ENCODE measurements around the gene KRTCAP2. TPM values are rescaled to one million over a fixed set of nuclear protein-coding genes. Genes with fewer than 3 reads are reported as not detected.

The KRTCAP2 gene
- polyA plus RNA-seq, 1 of the 3 experiments (the other 2 are of a cell fraction) = 238 TPM

DNA sequence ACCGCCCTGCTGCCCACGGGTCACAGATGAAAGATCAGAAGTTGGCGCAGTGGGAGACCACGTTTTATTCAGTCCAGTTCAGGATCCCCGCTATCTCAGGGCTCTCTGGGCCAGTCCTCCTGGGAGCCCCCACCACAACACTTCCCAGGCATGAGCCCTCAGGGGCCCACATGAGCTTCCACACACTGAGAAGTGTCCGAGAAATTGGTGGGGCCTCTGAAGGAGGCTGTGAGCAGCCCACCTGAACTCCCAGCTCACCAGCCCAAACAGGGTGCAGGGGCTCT is 12.6 kb upstream of the KRTCAP2 start (continued):
- TF ChIP-seq, protein P1, sequence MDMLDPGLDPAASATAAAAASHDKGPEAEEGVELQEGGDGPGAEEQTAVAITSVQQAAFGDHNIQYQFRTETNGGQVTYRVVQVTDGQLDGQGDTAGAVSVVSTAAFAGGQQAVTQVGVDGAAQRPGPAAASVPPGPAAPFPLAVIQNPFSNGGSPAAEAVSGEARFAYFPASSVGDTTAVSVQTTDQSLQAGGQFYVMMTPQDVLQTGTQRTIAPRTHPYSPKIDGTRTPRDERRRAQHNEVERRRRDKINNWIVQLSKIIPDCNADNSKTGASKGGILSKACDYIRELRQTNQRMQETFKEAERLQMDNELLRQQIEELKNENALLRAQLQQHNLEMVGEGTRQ (IDR thresholded peaks at IDR 0.05; ENCODE audit: borderline replicate concordance, low read depth, low read length) = no peak
- TF ChIP-seq, protein P2, sequence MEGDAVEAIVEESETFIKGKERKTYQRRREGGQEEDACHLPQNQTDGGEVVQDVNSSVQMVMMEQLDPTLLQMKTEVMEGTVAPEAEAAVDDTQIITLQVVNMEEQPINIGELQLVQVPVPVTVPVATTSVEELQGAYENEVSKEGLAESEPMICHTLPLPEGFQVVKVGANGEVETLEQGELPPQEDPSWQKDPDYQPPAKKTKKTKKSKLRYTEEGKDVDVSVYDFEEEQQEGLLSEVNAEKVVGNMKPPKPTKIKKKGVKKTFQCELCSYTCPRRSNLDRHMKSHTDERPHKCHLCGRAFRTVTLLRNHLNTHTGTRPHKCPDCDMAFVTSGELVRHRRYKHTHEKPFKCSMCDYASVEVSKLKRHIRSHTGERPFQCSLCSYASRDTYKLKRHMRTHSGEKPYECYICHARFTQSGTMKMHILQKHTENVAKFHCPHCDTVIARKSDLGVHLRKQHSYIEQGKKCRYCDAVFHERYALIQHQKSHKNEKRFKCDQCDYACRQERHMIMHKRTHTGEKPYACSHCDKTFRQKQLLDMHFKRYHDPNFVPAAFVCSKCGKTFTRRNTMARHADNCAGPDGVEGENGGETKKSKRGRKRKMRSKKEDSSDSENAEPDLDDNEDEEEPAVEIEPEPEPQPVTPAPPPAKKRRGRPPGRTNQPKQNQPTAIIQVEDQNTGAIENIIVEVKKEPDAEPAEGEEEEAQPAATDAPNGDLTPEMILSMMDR (IDR thresholded peaks at IDR 0.05) = no peak
- TF ChIP-seq TAF1 (IDR thresholded peaks at IDR 0.05; ENCODE audit: borderline replicate concordance, low read depth, low read length) (no peak), MXI1 (IDR thresholded peaks at IDR 0.05; ENCODE audit: low read depth, low read length) (no peak), MEF2A (IDR thresholded peaks at IDR 0.05; ENCODE audit: borderline replicate concordance, low read depth) (no peak)

DNA sequence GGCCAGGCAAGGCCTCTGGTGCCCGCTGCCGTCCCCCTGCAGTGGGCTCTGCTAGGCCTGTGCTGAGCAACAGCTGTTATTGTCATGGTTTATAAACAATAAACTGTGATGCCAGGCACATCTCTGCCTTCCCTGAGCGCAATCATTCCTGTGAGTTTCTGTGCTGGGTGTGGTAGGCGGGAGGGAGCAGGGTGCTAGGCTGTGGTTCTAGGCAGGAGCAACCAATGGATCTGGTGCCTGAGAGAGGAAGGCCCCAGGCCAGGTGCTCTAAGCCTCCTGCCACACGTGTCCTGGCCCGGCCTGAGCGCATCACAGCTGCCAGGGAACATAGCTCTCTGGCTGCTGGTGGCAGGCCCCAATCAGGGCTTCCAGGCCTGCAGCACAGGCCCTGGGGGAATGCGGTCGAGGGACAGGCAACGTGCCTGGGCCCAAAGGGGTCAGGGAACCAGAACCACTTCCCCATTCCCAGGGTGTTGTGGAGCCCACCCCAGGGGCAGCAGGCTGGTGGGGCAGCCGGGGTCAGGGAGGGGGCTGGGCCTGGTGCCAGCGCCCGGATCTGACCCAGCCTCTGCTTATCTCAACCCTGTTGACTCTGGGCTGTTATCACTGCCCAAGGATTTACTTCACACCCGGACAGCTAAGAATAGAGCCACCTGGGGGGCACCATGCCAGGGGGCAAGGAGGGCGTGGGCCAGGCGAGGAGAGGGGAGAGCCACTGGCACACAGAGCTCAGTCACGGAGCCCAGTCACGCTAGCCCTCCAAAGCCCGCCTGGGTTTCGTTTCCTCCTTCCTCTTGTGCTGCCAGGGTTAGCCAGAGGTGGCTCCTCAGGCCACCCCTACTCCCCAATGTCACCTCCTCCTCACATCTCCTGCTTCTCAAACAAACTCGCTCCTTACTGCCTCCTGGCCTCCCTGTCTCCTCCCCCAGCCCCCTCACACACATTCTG is 12.0 kb upstream of the KRTCAP2 start:
- CTCF ChIA-PET = interaction anchor here (0.9 to 5.4 kb wide), 12 partner anchors 9 to 100 kb away, joined by 3 to 60 read pairs (median 4); partner anchors contain the start of genes KRTCAP2 and TRIM46
- TF ChIP-seq MXI1 (IDR thresholded peaks at IDR 0.05; ENCODE audit: low read depth, low read length) = peak; percentile 26; the same call in 1 of the 2 replicates
- peak; percentile 11 for TF ChIP-seq CHD2 (IDR thresholded peaks at IDR 0.05; ENCODE audit: low read length, partially characterized antibody)
- no peak for TF ChIP-seq EZH2phosphoT487 (IDR thresholded peaks at IDR 0.05; ENCODE audit: borderline replicate concordance, low read depth)
- TF ChIP-seq FOXJ3 (CRISPR knock-in tag; IDR thresholded peaks at IDR 0.05) = 0 out of 2 replicates have a peak, but pooled peaks have one; percentile 26
- TF ChIP-seq SIN3A (IDR thresholded peaks at IDR 0.05; ENCODE audit: borderline replicate concordance, low read depth, low read length) = no peak
- H4K20me1 ChIP-seq (ENCODE audit: insufficient read depth) = no peaks in the 10 kb centered on the region
- no peak overlapping the region for H2AFZ ChIP-seq (ENCODE audit: low read depth)
- H3K9ac ChIP-seq = no peak overlapping the region
- H3F3A ChIP-seq (replicated peaks; ENCODE audit: insufficient read depth) = peaks cover 4% of the 10 kb centered on the region
- H3K4me2 ChIP-seq = no peak overlapping the region
- H3K27me3 ChIP-seq (ENCODE audit: insufficient read depth) = no peaks in the 10 kb centered on the region
- WGBS (ENCODE audit: low lambda C conversion rate) = 77% methylated on average over 14 of the region's 21 CpGs
- no peak overlapping the region for H3K4me3 ChIP-seq (ENCODE audit: low read depth in 2 of 2, low read length in 1 of 2)
- H3K27ac ChIP-seq (ENCODE audit: low read depth in 2 of 2, low read length in 1 of 2) = peak overlapping the region in 1 of 2 experiments; percentile 62; a peak in 1 of 4 replicates
- H3K36me3 ChIP-seq (replicated peaks in 1 of 2; ENCODE audit: control insufficient read depth in 1 of 2, insufficient read depth in 2 of 2, low read length in 1 of 2) = peaks cover 4 to 17% of the 10 kb centered on the region in 2 experiments
- POLR2A ChIA-PET = interaction anchor here (1.0 to 2.0 kb wide), 3 partner anchors 9 to 59 kb away, joined by 3 to 19 read pairs (median 9); no protein-coding TSS in a partner anchor
- H3K9me3 ChIP-seq = no peaks in the 10 kb centered on the region
- no peaks in the 10 kb centered on the region for H3K79me2 ChIP-seq (ENCODE audit: insufficient read depth)
- H3K9me2 ChIP-seq = no peaks in the 10 kb centered on the region
- peaks cover 0 to 25% of the 10 kb centered on the region in 2 experiments; a peak in 1 of 4 replicates for H3K4me1 ChIP-seq (ENCODE audit: control insufficient read depth in 1 of 2, insufficient read depth in 2 of 2, low read depth in 1 of 2, low read length in 1 of 2)
- DNase-seq = peak; percentile 71
